Trophoblast cell (in vitro differentiated cells and primary cell): ENCODE results near the gene CD8B.

Experiments
- DNase-seq, 2 donors: peaks; one replicate each; pipeline ENCODE4 v3.0.0-alpha.2; 2016
- H2AFZ ChIP-seq: 2 replicates; pipeline ENCODE4 v1.6.1; 2013; ENCODE audit warnings: low read length, moderate library complexity, mild to moderate bottlenecking; ENCODE audit not compliant: insufficient read depth, poor library complexity
- H2AK5ac ChIP-seq: 2 replicates; pipeline ENCODE4 v1.6.1; 2013; ENCODE audit warnings: mild to moderate bottlenecking, low read length
- H2BK120ac ChIP-seq: 2 replicates; pipeline ENCODE4 v1.6.1; 2013; ENCODE audit warnings: low read length, mild to moderate bottlenecking, moderate library complexity; ENCODE audit not compliant: insufficient read depth, poor library complexity
- H2BK12ac ChIP-seq: 2 replicates; pipeline ENCODE4 v1.6.1; 2013; ENCODE audit warnings: mild to moderate bottlenecking, low read length, moderate library complexity
- H2BK5ac ChIP-seq: 2 replicates; pipeline ENCODE4 v1.6.1; 2013; ENCODE audit warnings: low read length, low read depth, moderate library complexity, mild to moderate bottlenecking; ENCODE audit not compliant: poor library complexity
- H3K14ac ChIP-seq: 2 replicates; pipeline ENCODE4 v1.6.1; 2013; ENCODE audit warnings: mild to moderate bottlenecking, low read length
- H3K18ac ChIP-seq: 2 replicates; pipeline ENCODE4 v1.6.1; 2013; ENCODE audit warnings: mild to moderate bottlenecking, low read length
- H3K23ac ChIP-seq: 2 replicates; pipeline ENCODE4 v1.6.1; 2013; ENCODE audit warnings: low read length
- H3K27ac ChIP-seq: 2 replicates; pipeline ENCODE4 v1.5.1; 2013; ENCODE audit warnings: low read depth, mild to moderate bottlenecking, inconsistent platforms, low read length, moderate library complexity
- H3K27me3 ChIP-seq: 2 replicates; pipeline ENCODE4 v1.6.1; 2013; ENCODE audit warnings: inconsistent platforms, mild to moderate bottlenecking, low read length, moderate library complexity; ENCODE audit not compliant: insufficient read depth
- H3K36me3 ChIP-seq, 2 experiments: 1 replicate in 1 of 2; 2 replicates in 1 of 2; pipeline ENCODE4 v1.6.1; 2013; ENCODE audit warnings: low read length in 2 of 2, mild to moderate bottlenecking in 2 of 2, moderate library complexity in 1 of 2; ENCODE audit not compliant: insufficient read depth in 2 of 2, control insufficient read depth in 1 of 2
- H3K4ac ChIP-seq: 2 replicates; pipeline ENCODE4 v1.6.1; 2013; ENCODE audit warnings: low read depth, mild to moderate bottlenecking, low read length, moderate library complexity
- H3K4me1 ChIP-seq, 2 experiments: 1 replicate in 1 of 2; 2 replicates in 1 of 2; pipeline ENCODE4 v1.6.1; 2013; ENCODE audit warnings: low read length in 2 of 2, mild to moderate bottlenecking in 2 of 2, moderate library complexity in 1 of 2; ENCODE audit not compliant: insufficient read depth in 2 of 2, control insufficient read depth in 1 of 2
- H3K4me2 ChIP-seq: 2 replicates; pipeline ENCODE4 v1.6.1; 2013; ENCODE audit warnings: inconsistent platforms, mild to moderate bottlenecking, low read length, moderate library complexity
- H3K4me3 ChIP-seq: 2 replicates; pipeline ENCODE4 v1.5.1; 2013; ENCODE audit warnings: mild to moderate bottlenecking, low read depth, low read length, inconsistent platforms
- H3K79me1 ChIP-seq: one replicate; pipeline ENCODE4 v1.6.1; 2013; ENCODE audit warnings: low read length
- H3K79me2 ChIP-seq: 2 replicates; pipeline ENCODE4 v1.6.1; 2013; ENCODE audit warnings: low read length, mild to moderate bottlenecking; ENCODE audit not compliant: control insufficient read depth, insufficient read depth, poor library complexity
- H3K9ac ChIP-seq: 2 replicates; pipeline ENCODE4 v1.6.1; 2013; ENCODE audit warnings: mild to moderate bottlenecking, low read length
- H3K9me3 ChIP-seq: 2 replicates; pipeline ENCODE4 v1.6.1; 2013; ENCODE audit warnings: low read depth, mild to moderate bottlenecking, control low read depth, inconsistent platforms, low read length; ENCODE audit not compliant: insufficient read depth
- H4K12ac ChIP-seq: 2 replicates; pipeline ENCODE4 v1.6.1; 2013; ENCODE audit warnings: low read depth, mild to moderate bottlenecking, low read length, moderate library complexity
- H4K8ac ChIP-seq: 2 replicates; pipeline ENCODE4 v1.6.1; 2013; ENCODE audit warnings: low read depth, mild to moderate bottlenecking, low read length, moderate library complexity
- H4K91ac ChIP-seq: one replicate; pipeline ENCODE4 v1.6.1; 2013; ENCODE audit warnings: low read depth, mild to moderate bottlenecking, low read length, moderate library complexity
- WGBS: extraction: QIAGEN DNeasy Blood & Tissue Kit; methylation state at CpG from one replicate; pipeline ENCODE4 v1.1.7; 2013; ENCODE audit warnings: missing lambda C conversion rate; ENCODE audit not compliant: insufficient read length, insufficient coverage; ENCODE audit errors: extremely low coverage; 5-methylcytosine and 5-hydroxymethylcytosine counted together

The CD8B gene

DNA sequence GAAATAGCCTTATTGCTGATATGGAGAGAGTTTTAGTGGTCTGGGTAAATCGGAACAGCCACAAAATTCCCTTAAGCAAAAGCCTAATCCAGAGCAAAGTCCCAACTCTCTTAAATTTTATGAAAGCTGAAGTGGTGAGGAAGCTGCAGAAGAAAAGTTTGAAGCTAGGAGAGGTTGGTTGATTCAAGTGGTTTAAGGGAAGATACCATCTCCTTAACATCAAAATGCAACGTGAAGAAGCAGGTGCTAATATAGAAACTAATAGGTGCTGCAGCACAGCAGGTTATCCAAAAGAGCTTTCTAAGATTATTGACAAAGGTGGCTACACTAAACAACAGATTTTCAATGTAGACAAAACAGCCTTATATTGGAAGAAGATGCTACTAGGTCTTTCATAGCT, 42.7 kb downstream of the CD8B start:
- H3K79me2 ChIP-seq, result no peaks in the 10 kb centered on the region
- no peak overlapping the region for H2AFZ ChIP-seq
- no peak overlapping the region for H2AK5ac ChIP-seq
- no peak overlapping the region for H3K4me2 ChIP-seq
- no peaks in the 10 kb centered on the region for H3K4me1 ChIP-seq
- no CpG with 5 or more reads among the region's 2 CpGs for WGBS
- no peak overlapping the region for H4K91ac ChIP-seq
- H3K79me1 ChIP-seq, result no peaks in the 10 kb centered on the region
- no peaks in the 10 kb centered on the region for H3K27me3 ChIP-seq
- H4K12ac ChIP-seq, result no peak overlapping the region
- no peak overlapping the region for H4K8ac ChIP-seq
- H3K36me3 ChIP-seq, result no peaks in the 10 kb centered on the region
- no peak overlapping the region for H3K23ac ChIP-seq
- no peak overlapping the region for H3K4ac ChIP-seq
- DNase-seq, result no peak
- no peak overlapping the region for H3K14ac ChIP-seq
- H2BK5ac ChIP-seq, result no peak overlapping the region
- no peak overlapping the region for H2BK12ac ChIP-seq
- no peak overlapping the region for H3K9ac ChIP-seq
- no peaks in the 10 kb centered on the region for H3K9me3 ChIP-seq
- no peak overlapping the region for H3K4me3 ChIP-seq
- no peak overlapping the region for H3K27ac ChIP-seq
- no peak overlapping the region for H3K18ac ChIP-seq
- H2BK120ac ChIP-seq, result no peak overlapping the region

DNA sequence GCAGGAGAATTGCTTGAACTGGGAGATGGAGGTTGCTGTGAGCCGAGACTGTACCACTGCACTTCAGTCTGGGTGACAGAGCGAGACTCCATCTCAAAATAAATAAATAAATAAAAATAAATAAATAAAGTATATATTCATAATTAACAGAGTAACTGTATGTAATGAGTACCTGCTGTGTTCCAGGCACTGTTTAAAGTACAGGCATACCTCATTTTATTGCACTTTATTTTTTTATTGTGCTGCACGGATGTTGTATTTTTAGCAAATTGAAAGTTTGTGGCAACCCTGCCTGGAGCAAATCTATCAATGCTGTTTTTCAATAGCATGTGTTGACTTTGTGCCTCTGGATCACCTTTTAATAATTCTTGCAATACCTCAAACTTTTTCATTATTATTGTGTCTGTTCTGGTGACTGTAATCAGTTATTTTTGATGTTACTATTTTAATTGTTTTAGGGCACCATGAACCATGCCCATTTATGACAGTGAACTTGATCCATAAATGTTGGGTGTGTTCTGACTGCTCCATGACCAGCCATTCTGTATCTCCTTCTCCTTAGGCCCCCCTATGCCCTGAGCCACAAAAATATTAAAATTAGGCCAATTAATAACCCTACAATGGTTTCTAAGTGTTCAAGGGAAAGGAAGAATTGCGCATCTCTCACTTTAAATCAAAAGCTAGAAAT, 43.4 kb downstream of the CD8B start:
- WGBS, result no CpG with 5 or more reads among the region's 4 CpGs
- no peak overlapping the region for H2BK5ac ChIP-seq
- H3K4me1 ChIP-seq, result no peaks in the 10 kb centered on the region
- H3K9ac ChIP-seq, result no peak overlapping the region
- no peaks in the 10 kb centered on the region for H3K79me2 ChIP-seq
- H3K4me2 ChIP-seq, result no peak overlapping the region
- no peak overlapping the region for H3K27ac ChIP-seq
- no peak overlapping the region for H3K14ac ChIP-seq
- no peak for DNase-seq
- H4K91ac ChIP-seq, result no peak overlapping the region
- H3K18ac ChIP-seq, result no peak overlapping the region
- no peak overlapping the region for H3K23ac ChIP-seq
- H3K4ac ChIP-seq, result no peak overlapping the region
- no peak overlapping the region for H2AK5ac ChIP-seq
- no peaks in the 10 kb centered on the region for H3K27me3 ChIP-seq
- H2BK12ac ChIP-seq, result no peak overlapping the region
- no peaks in the 10 kb centered on the region for H3K36me3 ChIP-seq
- H4K8ac ChIP-seq, result no peak overlapping the region
- no peak overlapping the region for H4K12ac ChIP-seq
- H2AFZ ChIP-seq, result no peak overlapping the region
- no peaks in the 10 kb centered on the region for H3K9me3 ChIP-seq
- H2BK120ac ChIP-seq, result no peak overlapping the region
- H3K79me1 ChIP-seq, result no peaks in the 10 kb centered on the region
- no peak overlapping the region for H3K4me3 ChIP-seq

DNA sequence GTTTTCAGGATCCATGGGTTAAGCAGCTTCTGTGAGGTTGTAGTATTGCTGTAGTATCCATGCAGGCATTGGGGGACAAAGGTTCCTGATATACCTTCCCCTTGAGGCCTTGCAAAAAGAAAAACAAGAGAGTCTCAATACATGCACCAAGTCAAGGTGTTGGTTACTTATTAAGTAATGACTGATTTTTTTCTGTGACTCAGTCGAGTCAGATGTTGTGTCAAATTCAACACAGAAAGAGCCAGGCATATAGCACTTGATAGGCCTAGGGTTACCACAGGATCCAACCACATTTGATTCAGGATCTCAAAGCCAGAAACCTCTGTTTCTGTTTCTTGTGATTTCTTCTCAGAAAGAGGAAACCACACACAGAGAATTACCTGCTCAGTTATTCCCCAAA, 46.1 kb downstream of the CD8B start:
- Histone ChIP-seq H3K4me1 (no peaks in the 10 kb centered on the region), H2AK5ac (no peak overlapping the region), H3K79me2 (no peaks in the 10 kb centered on the region), H2BK120ac (no peak overlapping the region), H4K8ac (no peak overlapping the region), H3K79me1 (no peaks in the 10 kb centered on the region), H2BK5ac (no peak overlapping the region), H3K4ac (no peak overlapping the region), H3K9ac (no peak overlapping the region), H3K4me3 (no peak overlapping the region), H2BK12ac (no peak overlapping the region), H3K4me2 (no peak overlapping the region), H3K14ac (no peak overlapping the region), H3K27me3 (no peaks in the 10 kb centered on the region), H3K9me3 (no peaks in the 10 kb centered on the region), H4K91ac (no peak overlapping the region), H3K36me3 (no peaks in the 10 kb centered on the region), H4K12ac (no peak overlapping the region), H3K18ac (no peak overlapping the region), H3K27ac (no peak overlapping the region), H2AFZ (no peak overlapping the region), H3K23ac (no peak overlapping the region)
- no peak for DNase-seq
- no CpG with 5 or more reads among the region's 1 CpG for WGBS

DNA sequence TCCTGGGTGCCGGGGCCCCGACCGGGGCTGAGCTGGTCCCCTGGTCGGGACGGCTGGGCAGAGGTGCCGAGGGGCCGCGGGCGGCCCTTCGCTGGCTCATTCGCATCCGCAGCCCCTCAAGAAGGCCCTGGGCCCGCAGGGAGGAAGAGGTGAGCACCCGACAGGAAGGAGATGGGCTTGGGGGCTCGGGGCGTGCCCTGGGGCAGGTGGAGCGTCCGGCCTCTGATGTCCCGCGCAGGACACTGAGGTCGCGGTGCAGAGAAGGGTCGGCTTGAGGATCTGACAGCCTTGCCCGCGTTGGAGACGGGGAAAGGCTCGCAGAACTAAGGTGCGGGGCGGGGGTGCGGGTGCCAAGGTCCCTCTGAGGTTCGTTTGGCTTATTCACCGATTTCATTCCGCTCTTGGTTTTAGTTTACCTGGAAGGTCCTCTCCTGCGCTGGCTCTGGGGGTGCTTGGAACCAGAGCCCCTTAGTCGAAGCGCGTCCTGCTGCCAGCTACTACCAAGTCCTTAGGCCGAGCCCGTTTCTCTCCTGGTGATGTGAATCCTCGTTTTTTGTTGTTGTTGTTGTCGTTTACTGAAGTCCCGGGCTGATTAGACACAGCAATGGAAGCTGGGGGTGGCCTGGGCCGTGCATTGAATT, 52.1 kb downstream of the CD8B start:
- H3K14ac ChIP-seq, result no peak overlapping the region
- no peaks in the 10 kb centered on the region for H3K79me1 ChIP-seq
- no peak overlapping the region for H2BK12ac ChIP-seq
- H3K4me3 ChIP-seq, result no peak overlapping the region
- no peak overlapping the region for H4K8ac ChIP-seq
- H3K4me2 ChIP-seq, result no peak overlapping the region
- no peak overlapping the region for H3K18ac ChIP-seq
- H3K9me3 ChIP-seq, result no peaks in the 10 kb centered on the region
- WGBS, result no CpG with 5 or more reads among the region's 43 CpGs
- H3K9ac ChIP-seq, result no peak overlapping the region
- H3K79me2 ChIP-seq, result no peaks in the 10 kb centered on the region
- H2AK5ac ChIP-seq, result no peak overlapping the region
- H3K27me3 ChIP-seq, result no peaks in the 10 kb centered on the region
- peaks cover 5 to 6% of the 10 kb centered on the region in 2 experiments for H3K4me1 ChIP-seq
- no peak overlapping the region for H3K23ac ChIP-seq
- no peak overlapping the region for H3K4ac ChIP-seq
- DNase-seq, result no peak
- no peak overlapping the region for H4K12ac ChIP-seq
- no peak overlapping the region for H4K91ac ChIP-seq
- no peaks in the 10 kb centered on the region for H3K36me3 ChIP-seq
- no peak overlapping the region for H3K27ac ChIP-seq
- H2BK5ac ChIP-seq, result no peak overlapping the region
- H2BK120ac ChIP-seq, result no peak overlapping the region
- no peak overlapping the region for H2AFZ ChIP-seq
